HEK293 (cell line): ENCODE data around the gene ZNF747.

Source experiments
- BCL11A ChIP-seq: fragments of 450-650 bp; formaldehyde crosslinking; IDR thresholded peaks from 2 replicates; pipeline ENCODE4 v1.5.1; 2016; ENCODE audit warnings: low read depth, missing biosample characterization, missing genetic modification characterization
- BCL11B ChIP-seq: fragments of 450-650 bp; formaldehyde crosslinking; IDR thresholded peaks from 2 replicates; pipeline ENCODE4 v1.5.1; 2016; ENCODE audit warnings: low read depth, missing biosample characterization, missing genetic modification characterization
- GLI2 ChIP-seq: fragments of 450-650 bp; formaldehyde crosslinking; IDR thresholded peaks from 2 replicates; pipeline ENCODE4; 2017; ENCODE audit warnings: missing biosample characterization, missing genetic modification characterization, low read depth, borderline replicate concordance
- GLI4 ChIP-seq: fragments of 450-650 bp; formaldehyde crosslinking; IDR thresholded peaks from 2 replicates; pipeline ENCODE4 v1.5.1; 2016; ENCODE audit warnings: missing biosample characterization, missing genetic modification characterization
- KLF16 ChIP-seq: fragments of 450-650 bp; formaldehyde crosslinking; IDR thresholded peaks from 2 replicates; pipeline ENCODE4 v1.5.1; 2017; ENCODE audit warnings: missing biosample characterization, missing genetic modification characterization
- OSR2 ChIP-seq: fragments of 450-650 bp; formaldehyde crosslinking; IDR thresholded peaks from 2 replicates; pipeline ENCODE4 v1.5.1; 2016; ENCODE audit warnings: missing biosample characterization, missing genetic modification characterization
- OVOL3 ChIP-seq: fragments of 450-650 bp; formaldehyde crosslinking; IDR thresholded peaks from 2 replicates; pipeline ENCODE4 v1.5.1; 2016; ENCODE audit warnings: missing biosample characterization, missing genetic modification characterization
- YY1 ChIP-seq: fragments of 450-650 bp; formaldehyde crosslinking; IDR thresholded peaks from 2 replicates; pipeline ENCODE4 v1.5.1; 2018; ENCODE audit warnings: missing biosample characterization, missing genetic modification characterization
- ZBTB21 ChIP-seq: fragments of 450-650 bp; formaldehyde crosslinking; IDR thresholded peaks from 2 replicates; pipeline ENCODE4 v1.5.1; 2017; ENCODE audit warnings: missing biosample characterization, missing genetic modification characterization
- ZNF114 ChIP-seq: fragments of 450-650 bp; formaldehyde crosslinking; IDR thresholded peaks from 2 replicates; pipeline ENCODE4 v1.5.0; 2017; ENCODE audit warnings: missing biosample characterization, missing genetic modification characterization
- ZNF19 ChIP-seq: fragments of 450-650 bp; formaldehyde crosslinking; IDR thresholded peaks from 2 replicates; pipeline ENCODE4; 2016; ENCODE audit warnings: missing biosample characterization, missing genetic modification characterization, low read depth
- ZNF223 ChIP-seq: fragments of 450-650 bp; formaldehyde crosslinking; IDR thresholded peaks from 2 replicates; pipeline ENCODE4 v1.5.1; 2016; ENCODE audit warnings: missing biosample characterization, missing genetic modification characterization
- ZNF274 ChIP-seq, 2 experiments: fragments of 200-500 bp in 1 of 2; fragments of 450-650 bp in 1 of 2; sonication (Bioruptor generic) in 1 of 2; formaldehyde crosslinking in 1 of 2; IDR thresholded peaks; 2 replicates each; pipeline versions ENCODE4 v1.5.1 to v1.6.1; 2014 to 2016; ENCODE audit warnings: borderline replicate concordance in 1 of 2, inconsistent platforms in 1 of 2, low read length in 1 of 2, missing biosample characterization in 1 of 2, missing genetic modification characterization in 1 of 2
- ZNF341 ChIP-seq: fragments of 450-650 bp; formaldehyde crosslinking; IDR thresholded peaks from 2 replicates; pipeline ENCODE4; 2016; ENCODE audit warnings: low read depth, missing biosample characterization, missing genetic modification characterization
- ZNF354C ChIP-seq: fragments of 450-650 bp; formaldehyde crosslinking; IDR thresholded peaks from 2 replicates; pipeline ENCODE4 v1.5.1; 2016; ENCODE audit warnings: missing biosample characterization, missing genetic modification characterization, low read depth, borderline replicate concordance
- ZNF362 ChIP-seq: fragments of 450-650 bp; formaldehyde crosslinking; IDR thresholded peaks from 2 replicates; pipeline ENCODE4 v1.5.1; 2016; ENCODE audit warnings: missing biosample characterization, missing genetic modification characterization
- ZNF416 ChIP-seq: fragments of 450-650 bp; formaldehyde crosslinking; IDR thresholded peaks from 2 replicates; pipeline ENCODE4 v1.5.1; 2016; ENCODE audit warnings: missing biosample characterization, missing genetic modification characterization
- ZNF549 ChIP-seq: fragments of 450-650 bp; IDR thresholded peaks from 2 replicates; pipeline ENCODE4 v1.5.1; 2018; ENCODE audit warnings: missing biosample characterization, missing genetic modification characterization, mild to moderate bottlenecking, inconsistent platforms, moderate library complexity
- ZNF626 ChIP-seq: fragments of 450-650 bp; sonication (Bioruptor Pico); formaldehyde crosslinking; IDR thresholded peaks from 2 replicates; pipeline ENCODE4 v1.5.1; 2018; ENCODE audit warnings: missing biosample characterization, missing genetic modification characterization, inconsistent platforms
- ZNF654 ChIP-seq: fragments of 450-650 bp; formaldehyde crosslinking; IDR thresholded peaks from 2 replicates; pipeline ENCODE4 v1.5.1; 2016; ENCODE audit warnings: low read depth, missing biosample characterization, missing genetic modification characterization
- ZNF768 ChIP-seq: fragments of 450-650 bp; formaldehyde crosslinking; IDR thresholded peaks from 2 replicates; pipeline ENCODE4 v1.5.1; 2018; ENCODE audit warnings: missing biosample characterization, mild to moderate bottlenecking, missing genetic modification characterization
- ZNF777 ChIP-seq: fragments of 450-650 bp; formaldehyde crosslinking; IDR thresholded peaks from 2 replicates; pipeline ENCODE4 v1.5.1; 2017; ENCODE audit warnings: missing biosample characterization, missing genetic modification characterization, borderline replicate concordance
- ZNF785 ChIP-seq: fragments of 450-650 bp; formaldehyde crosslinking; IDR thresholded peaks from 2 replicates; pipeline ENCODE4 v1.5.1; 2016; ENCODE audit warnings: missing biosample characterization, missing genetic modification characterization
- ZXDB ChIP-seq: fragments of 450-650 bp; formaldehyde crosslinking; IDR thresholded peaks from 2 replicates; pipeline ENCODE4 v1.5.1; 2016; ENCODE audit warnings: missing biosample characterization, missing genetic modification characterization
- TF ChIP-seq, protein P1 (sequence below): fragments of 450-650 bp; formaldehyde crosslinking; IDR thresholded peaks from 2 replicates; pipeline ENCODE4 v1.5.1; 2016; ENCODE audit warnings: missing biosample characterization, missing genetic modification characterization
- TF ChIP-seq, protein P2 (sequence below): fragments of 450-650 bp; formaldehyde crosslinking; IDR thresholded peaks from 2 replicates; pipeline ENCODE4 v1.5.1; 2016; ENCODE audit warnings: missing biosample characterization, missing genetic modification characterization, borderline replicate concordance
- TF ChIP-seq, protein P3 (sequence below): fragments of 450-650 bp; formaldehyde crosslinking; IDR thresholded peaks from 2 replicates; pipeline ENCODE4 v1.5.1; 2017; ENCODE audit warnings: missing biosample characterization, missing genetic modification characterization
- TF ChIP-seq, protein P4 (sequence below): sonication (generic); formaldehyde crosslinking; IDR thresholded peaks from 2 replicates; pipeline ENCODE4 v1.8.1; 2022; ENCODE audit warnings: mild to moderate bottlenecking, moderate library complexity, missing genetic modification reagents
- TF ChIP-seq, protein P5 (sequence below): fragments of 450-650 bp; formaldehyde crosslinking; IDR thresholded peaks from 2 replicates; pipeline ENCODE4 v1.5.1; 2016; ENCODE audit warnings: missing biosample characterization, missing genetic modification characterization
- TF ChIP-seq, protein P6 (sequence below): fragments of 450-650 bp; formaldehyde crosslinking; IDR thresholded peaks from 2 replicates; pipeline ENCODE4 v1.5.1; 2016; ENCODE audit warnings: missing biosample characterization, missing genetic modification characterization

ZNF747 gene

GRCh38 chr16:30526823-30527634 is 7.6 kb downstream of the ZNF747 start (continued):
- peak; percentile 70 for TF ChIP-seq YY1
- no peak for TF ChIP-seq ZNF19 (tag by site-specific recombination)
- peak; percentile 92 for TF ChIP-seq GLI4 (tag by site-specific recombination)
- TF ChIP-seq BCL11B (tag by site-specific recombination), result peak; percentile 83; the same call in 1 of the 2 replicates
- peak; percentile 89 for TF ChIP-seq ZXDB
- TF ChIP-seq ZNF274 (IDR thresholded peaks at IDR 0.05; ENCODE audit: low read length), result no peak
- no peak for TF ChIP-seq ZNF274 (tag by site-specific recombination; IDR thresholded peaks at IDR 0.05; ENCODE audit: borderline replicate concordance)
- TF ChIP-seq, protein P1, sequence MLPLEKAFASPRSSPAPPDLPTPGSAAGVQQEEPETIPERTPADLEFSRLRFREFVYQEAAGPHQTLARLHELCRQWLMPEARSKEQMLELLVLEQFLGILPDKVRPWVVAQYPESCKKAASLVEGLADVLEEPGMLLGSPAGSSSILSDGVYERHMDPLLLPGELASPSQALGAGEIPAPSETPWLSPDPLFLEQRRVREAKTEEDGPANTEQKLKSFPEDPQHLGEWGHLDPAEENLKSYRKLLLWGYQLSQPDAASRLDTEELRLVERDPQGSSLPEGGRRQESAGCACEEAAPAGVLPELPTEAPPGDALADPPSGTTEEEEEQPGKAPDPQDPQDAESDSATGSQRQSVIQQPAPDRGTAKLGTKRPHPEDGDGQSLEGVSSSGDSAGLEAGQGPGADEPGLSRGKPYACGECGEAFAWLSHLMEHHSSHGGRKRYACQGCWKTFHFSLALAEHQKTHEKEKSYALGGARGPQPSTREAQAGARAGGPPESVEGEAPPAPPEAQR (tag by site-specific recombination), result 0 out of 2 replicates have a peak, but pooled peaks have one; percentile 26
- TF ChIP-seq ZNF341 (tag by site-specific recombination), result peak; percentile 100
- TF ChIP-seq OSR2, result peak; percentile 13; the same call in 1 of the 2 replicates
- TF ChIP-seq ZBTB21 (tag by site-specific recombination), result peak; percentile 69
- TF ChIP-seq KLF16, result peak; percentile 96
- no peak for TF ChIP-seq ZNF223 (tag by site-specific recombination)
- TF ChIP-seq BCL11A (tag by site-specific recombination), result peak; percentile 97
- TF ChIP-seq, protein P2, sequence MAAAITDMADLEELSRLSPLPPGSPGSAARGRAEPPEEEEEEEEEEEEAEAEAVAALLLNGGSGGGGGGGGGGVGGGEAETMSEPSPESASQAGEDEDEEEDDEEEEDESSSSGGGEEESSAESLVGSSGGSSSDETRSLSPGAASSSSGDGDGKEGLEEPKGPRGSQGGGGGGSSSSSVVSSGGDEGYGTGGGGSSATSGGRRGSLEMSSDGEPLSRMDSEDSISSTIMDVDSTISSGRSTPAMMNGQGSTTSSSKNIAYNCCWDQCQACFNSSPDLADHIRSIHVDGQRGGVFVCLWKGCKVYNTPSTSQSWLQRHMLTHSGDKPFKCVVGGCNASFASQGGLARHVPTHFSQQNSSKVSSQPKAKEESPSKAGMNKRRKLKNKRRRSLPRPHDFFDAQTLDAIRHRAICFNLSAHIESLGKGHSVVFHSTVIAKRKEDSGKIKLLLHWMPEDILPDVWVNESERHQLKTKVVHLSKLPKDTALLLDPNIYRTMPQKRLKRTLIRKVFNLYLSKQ (tag by site-specific recombination), result no peak
- no peak for TF ChIP-seq ZNF654 (tag by site-specific recombination)
- TF ChIP-seq, protein P3, sequence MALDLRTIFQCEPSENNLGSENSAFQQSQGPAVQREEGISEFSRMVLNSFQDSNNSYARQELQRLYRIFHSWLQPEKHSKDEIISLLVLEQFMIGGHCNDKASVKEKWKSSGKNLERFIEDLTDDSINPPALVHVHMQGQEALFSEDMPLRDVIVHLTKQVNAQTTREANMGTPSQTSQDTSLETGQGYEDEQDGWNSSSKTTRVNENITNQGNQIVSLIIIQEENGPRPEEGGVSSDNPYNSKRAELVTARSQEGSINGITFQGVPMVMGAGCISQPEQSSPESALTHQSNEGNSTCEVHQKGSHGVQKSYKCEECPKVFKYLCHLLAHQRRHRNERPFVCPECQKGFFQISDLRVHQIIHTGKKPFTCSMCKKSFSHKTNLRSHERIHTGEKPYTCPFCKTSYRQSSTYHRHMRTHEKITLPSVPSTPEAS (tag by site-specific recombination), result peak; percentile 40; the same call in 1 of the 2 replicates
- TF ChIP-seq ZNF626 (tag by site-specific recombination), result no peak
- TF ChIP-seq ZNF354C (tag by site-specific recombination), result no peak
- TF ChIP-seq, protein P4, sequence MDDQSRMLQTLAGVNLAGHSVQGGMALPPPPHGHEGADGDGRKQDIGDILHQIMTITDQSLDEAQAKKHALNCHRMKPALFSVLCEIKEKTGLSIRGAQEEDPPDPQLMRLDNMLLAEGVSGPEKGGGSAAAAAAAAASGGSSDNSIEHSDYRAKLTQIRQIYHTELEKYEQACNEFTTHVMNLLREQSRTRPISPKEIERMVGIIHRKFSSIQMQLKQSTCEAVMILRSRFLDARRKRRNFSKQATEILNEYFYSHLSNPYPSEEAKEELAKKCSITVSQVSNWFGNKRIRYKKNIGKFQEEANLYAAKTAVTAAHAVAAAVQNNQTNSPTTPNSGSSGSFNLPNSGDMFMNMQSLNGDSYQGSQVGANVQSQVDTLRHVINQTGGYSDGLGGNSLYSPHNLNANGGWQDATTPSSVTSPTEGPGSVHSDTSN (CRISPR knock-in tag), result no peak; the same call in 1 of the 2 replicates
- no peak for TF ChIP-seq ZNF114 (tag by site-specific recombination)
- TF ChIP-seq ZNF549, result no peak
- TF ChIP-seq, protein P5, sequence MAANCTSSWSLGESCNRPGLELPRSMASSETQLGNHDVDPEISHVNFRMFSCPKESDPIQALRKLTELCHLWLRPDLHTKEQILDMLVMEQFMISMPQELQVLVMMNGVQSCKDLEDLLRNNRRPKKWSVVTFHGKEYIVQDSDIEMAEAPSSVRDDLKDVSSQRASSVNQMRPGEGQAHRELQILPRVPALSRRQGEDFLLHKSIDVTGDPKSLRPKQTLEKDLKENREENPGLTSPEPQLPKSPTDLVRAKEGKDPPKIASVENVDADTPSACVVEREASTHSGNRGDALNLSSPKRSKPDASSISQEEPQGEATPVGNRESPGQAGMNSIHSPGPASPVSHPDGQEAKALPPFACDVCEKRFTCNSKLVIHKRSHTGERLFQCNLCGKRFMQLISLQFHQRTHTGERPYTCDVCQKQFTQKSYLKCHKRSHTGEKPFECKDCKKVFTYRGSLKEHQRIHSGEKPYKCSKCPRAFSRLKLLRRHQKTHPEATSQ (tag by site-specific recombination), result peak; percentile 93
- TF ChIP-seq, protein P6, sequence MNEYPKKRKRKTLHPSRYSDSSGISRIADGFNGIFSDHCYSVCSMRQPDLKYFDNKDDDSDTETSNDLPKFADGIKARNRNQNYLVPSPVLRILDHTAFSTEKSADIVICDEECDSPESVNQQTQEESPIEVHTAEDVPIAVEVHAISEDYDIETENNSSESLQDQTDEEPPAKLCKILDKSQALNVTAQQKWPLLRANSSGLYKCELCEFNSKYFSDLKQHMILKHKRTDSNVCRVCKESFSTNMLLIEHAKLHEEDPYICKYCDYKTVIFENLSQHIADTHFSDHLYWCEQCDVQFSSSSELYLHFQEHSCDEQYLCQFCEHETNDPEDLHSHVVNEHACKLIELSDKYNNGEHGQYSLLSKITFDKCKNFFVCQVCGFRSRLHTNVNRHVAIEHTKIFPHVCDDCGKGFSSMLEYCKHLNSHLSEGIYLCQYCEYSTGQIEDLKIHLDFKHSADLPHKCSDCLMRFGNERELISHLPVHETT (tag by site-specific recombination), result peak; percentile 89
- TF ChIP-seq ZNF768 (tag by site-specific recombination), result peak; percentile 8; the same call in 1 of the 2 replicates
- TF ChIP-seq ZNF785 (tag by site-specific recombination), result peak; percentile 86; the same call in 1 of the 2 replicates
- TF ChIP-seq ZNF416, result no peak; the same call in 1 of the 2 replicates
- TF ChIP-seq ZNF777 (tag by site-specific recombination), result peak; percentile 87
- peak; percentile 80 for TF ChIP-seq OVOL3 (tag by site-specific recombination)
- no peak for TF ChIP-seq ZNF362 (tag by site-specific recombination)
- no peak for TF ChIP-seq GLI2 (tag by site-specific recombination)
